CD4-positive, alpha-beta T cell treated with Interferon alpha-2 for 1 hour (primary cell): Measurements from ENCODE around the gene UBE2E1.
"Not testable (repeated sequence)": the region's sequence is repeated elsewhere in the genome, so short reads cannot be mapped to it uniquely, and the experiment has no call there.

Experiments used
- DNase-seq, 2 donors: peaks; one replicate each; pipeline ENCODE4 v3.0.0-alpha.2; 2020 to 2022

Gene UBE2E1

GRCh38 chr3:23822559-23822958 lies 16.8 kb downstream of the UBE2E1 start:
- DNase-seq, result no peak

DNA sequence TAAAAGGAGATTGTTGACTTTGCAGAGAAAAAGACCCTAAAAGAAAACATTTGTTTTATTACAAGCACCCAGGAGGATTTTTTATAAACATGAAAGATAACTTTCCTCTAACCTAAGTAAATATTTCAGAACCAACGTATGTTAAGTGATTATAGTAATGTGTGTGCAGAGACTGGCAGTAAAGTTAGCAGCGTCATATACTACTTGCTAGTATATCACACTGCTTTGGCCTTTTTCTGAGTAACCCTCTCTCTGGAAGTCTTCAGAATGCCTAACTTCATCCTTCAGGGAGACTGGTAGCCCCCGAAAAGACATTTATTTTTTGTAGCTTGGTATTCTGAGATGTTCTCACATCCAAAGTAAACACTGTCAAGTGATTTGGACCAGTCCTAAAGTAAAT lies 17.9 kb downstream of the UBE2E1 start:
- no peak for DNase-seq

DNA sequence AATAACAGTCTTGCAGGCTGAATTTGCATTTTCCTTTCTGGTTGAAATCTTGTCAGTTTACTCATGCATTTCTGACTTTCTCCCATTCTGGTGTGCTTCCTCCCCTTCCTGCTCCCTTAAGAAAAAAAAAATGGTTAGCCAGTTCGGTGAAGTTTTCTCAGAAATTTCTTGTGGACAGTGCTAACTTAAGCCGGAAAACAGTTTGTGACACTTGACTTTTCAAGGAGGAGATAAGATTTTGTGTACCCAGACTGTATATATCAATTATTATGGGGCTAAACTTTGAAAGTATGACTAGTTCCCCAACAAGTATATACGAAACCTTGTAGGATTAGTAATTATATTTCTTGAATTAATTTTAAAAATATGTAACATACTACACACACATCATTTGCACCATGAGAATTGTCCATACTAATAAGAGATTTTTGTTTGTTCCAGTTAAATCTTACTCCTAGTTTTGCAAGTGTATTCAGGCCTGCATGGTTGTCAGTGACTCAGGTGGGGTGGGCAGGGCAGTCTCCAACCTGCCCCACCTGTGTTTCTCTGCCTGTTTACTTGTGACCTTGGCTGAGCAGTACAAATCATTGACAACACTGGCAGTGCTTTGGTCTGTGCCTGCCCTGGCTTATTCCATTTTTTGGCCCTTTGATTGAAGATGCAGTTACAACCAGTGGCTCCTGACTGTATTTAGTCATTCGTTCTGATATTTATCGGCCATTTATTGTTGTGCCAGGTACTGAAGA lies 19.1 kb downstream of the UBE2E1 start:
- no peak for DNase-seq

- no peak for DNase-seq
Observed at GRCh38 chr3:23825802-23826201, 20.0 kb downstream of the UBE2E1 start.

GRCh38 chr3:23826382-23827064 lies 20.8 kb downstream of the UBE2E1 start:
- no peak for DNase-seq

GRCh38 chr3:23829242-23829934 lies 23.6 kb downstream of the UBE2E1 start:
- DNase-seq, result no peak

DNA sequence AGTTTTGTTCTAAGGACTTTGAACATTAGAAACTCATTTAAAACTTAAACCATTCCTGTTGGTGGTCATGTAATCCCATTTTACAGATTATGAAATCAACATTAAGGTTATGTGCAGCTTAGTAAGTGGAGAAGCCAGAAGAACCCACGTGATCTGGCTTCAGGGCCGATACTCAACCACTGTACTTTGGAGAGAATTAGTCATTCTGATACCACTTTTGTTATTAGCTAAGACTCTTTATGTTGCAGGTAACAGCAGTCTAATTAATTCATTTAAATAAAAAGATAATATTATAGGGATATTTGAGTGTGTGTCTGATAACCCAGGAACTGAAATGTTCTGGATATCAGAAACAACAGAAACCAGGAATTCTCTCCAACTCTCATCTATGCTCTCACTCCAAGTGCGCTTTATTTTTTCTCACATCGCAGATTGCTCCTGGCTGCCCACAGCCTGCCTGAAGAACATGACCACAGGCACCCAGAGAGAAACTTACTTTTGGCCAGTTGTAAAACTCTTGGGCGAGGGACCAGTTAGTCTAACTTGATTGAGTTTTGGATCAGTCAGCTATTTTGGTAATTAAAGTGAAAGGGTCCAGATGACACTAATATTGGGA lies 25.2 kb downstream of the UBE2E1 start:
- no peak for DNase-seq

GRCh38 chr3:23831517-23832394 lies 26.0 kb downstream of the UBE2E1 start:
- no peak for DNase-seq

DNA sequence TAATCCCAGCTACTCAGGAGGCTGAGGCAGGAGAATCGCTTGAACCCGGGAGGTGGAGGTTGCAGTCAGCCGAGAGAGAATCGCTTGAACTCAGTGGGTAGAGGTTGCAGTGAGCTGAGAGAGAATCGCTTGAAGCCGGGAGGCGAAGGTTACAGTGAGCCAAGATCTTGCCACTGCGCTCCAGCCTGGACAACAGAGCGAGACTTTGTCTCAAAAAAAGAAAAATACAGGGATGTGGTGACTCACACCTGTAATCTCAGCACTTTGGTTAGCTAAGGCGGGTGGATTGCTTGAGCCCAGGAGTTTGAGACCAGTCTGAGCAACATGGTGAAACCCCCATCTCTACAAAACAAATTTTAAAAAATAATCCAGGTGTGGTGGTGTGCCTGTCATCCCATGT lies 26.8 kb downstream of the UBE2E1 start:
- DNase-seq, result no peak

DNA sequence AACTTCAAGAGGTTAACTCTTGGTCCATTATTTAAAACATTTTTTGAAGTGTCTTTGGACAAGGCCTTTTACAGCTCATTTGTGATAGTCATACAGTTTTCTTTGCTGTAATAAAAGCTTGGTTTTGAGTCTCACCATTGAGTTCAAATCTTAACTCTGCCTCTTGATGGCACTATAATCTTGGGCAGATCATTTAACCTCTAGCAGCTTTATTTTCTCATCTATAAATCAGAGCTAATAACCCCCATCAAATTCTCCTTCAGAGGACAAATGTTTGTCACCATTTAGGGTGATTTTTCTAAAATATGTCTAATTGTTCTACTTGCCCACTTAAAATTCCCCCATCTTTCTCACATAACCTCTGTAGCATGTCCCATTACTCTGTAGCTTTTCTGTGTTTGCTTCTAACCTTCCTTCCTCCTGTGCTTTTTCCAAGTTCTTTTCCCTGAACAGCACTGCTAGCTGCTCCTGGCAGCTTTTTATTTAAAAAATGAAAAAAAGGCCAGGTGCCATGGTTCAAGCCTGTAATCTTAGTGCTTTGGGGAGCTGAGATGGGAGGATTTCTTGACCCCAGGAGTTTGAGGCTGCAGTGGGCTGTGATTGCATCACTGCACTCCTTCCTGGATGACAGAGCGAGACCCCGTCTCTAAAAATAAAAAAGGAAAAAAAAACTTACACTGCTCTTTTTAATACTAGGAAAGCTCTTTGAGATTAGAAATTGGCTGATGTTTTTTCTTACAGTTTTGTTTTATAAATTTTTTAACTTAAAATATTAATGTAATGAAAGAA lies 28.5 kb downstream of the UBE2E1 start:
- DNase-seq, result peak in 1 of 2 donors; percentile 12

GRCh38 chr3:23835087-23835486 lies 29.3 kb downstream of the UBE2E1 start:
- DNase-seq, result no peak

DNA sequence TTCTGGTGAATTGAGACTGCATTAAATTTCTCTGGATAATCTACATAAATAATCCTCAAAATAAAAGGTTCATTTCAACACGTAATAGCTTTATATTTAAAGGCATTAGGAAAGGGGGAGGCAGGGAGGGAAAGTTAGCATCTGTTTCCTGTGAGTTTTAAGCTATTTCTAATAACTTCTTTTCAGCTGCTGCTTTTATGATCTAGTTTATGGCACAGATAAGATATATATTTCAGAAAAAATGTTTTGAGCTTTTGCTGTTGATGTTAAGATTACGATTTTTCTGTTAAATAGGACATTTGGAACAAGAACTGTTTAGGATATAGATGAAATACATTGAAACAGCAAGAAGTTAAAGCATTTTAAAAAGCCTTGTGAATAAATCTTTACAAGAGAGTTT lies 30.0 kb downstream of the UBE2E1 start:
- DNase-seq, result no peak

DNA sequence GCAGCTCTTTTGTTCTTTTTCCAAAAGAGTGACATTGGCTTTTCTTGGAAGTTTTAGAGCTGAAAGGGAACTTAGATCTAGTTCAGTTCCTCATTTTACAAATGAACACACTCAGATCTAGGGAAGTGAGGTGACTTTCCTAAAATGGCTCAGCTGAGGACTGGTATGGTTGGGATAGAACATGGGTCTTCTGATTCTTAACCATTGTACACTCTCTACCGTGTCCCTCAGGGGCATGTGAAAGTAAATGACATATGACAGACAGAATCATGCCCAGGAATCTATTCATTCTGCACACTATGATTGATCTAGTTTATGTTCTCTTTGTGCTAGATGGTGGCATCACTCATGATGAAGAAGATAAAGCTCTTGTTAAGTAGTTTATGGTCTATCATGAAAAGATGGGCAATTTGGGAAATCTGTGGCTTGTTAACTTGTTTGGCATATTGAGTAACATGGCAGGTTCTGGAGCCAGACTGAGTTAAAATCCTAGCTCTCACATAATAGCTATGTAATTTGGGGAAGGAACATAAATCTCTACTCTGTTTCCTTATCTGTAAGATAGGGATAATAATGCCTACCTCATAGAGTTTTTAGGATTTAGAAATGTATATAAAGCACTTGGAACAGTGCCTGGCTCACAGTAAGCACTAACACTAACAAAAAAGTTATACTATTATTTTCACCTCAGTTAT lies 30.9 kb downstream of the UBE2E1 start:
- no peak for DNase-seq

DNA sequence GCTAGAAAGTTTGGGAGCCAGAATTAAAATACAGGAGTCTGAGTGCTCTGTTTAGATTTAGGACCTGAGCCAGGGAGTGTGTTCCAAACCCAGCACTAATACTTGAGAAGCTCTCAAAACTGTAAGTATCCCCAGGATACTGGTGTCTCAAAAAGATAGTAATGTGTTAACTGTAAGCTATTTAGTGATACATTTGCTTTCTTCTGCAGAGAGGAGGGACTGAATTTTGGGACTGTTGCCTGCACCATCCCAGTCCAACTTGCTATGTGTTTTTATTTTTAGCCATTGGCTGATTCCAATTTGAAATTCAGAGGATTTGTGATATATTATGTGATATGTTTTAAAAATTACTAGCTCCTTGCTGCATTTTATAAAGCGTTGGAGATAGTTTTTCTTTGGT lies 31.5 kb downstream of the UBE2E1 start:
- no peak for DNase-seq

DNA sequence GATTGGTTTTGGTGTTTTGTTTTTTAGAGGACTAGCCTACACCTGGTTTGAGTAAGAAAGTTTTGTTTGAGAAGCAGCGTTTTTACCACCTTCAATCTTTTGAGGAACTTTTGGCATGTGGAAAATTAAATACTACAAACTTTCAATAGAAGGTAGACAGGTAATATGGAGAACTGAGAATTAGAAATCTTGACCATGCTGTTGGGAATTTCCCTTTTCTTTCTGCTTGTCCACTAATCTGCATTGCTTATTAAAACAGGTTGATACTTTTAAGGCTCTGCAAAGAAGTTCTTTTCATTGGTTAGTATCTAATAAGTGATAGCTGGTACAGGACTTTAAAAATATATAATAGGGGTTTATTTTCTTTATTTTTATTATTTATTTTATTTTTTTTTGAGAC lies 31.9 kb downstream of the UBE2E1 start:
- no peak for DNase-seq

DNA sequence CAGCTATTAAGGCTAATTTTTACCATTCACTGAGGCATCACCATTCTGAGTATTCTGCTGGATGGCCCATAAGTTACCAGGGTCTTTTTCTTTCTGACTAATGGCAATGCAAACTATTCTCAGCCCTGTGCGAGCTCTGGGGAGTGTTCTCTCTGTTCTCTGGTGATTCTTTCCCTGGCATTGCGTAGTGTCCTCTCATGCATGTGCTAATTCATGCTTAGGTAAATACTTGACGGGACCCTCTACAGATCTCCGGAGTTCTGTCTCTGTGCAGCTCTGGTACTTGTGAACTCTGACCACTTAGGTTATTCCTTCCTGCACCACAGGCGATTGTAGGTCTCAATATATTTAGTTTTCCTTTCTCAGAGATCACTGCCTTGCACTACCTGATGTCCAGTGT lies 34.8 kb downstream of the UBE2E1 start:
- no peak for DNase-seq

DNA sequence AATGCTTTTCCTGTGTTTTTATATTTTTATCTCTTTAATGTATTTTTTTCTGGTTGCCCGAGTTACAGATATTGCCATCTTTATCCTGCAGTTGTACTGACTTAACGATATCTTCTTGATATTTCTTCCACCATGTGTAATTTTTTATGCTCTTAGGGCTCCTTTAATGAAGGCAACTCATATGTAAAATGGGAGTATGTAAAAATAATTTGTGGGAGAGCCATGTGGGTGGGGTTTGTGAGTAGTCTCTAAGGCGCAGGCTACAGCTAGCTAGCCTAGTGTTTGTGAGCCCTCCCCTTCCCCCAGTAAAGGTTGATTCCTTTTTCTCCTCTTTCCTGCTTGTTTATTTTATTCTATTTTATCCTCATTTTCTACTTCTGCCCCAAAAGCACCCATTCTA lies 38.1 kb downstream of the UBE2E1 start:
- no peak for DNase-seq

DNA sequence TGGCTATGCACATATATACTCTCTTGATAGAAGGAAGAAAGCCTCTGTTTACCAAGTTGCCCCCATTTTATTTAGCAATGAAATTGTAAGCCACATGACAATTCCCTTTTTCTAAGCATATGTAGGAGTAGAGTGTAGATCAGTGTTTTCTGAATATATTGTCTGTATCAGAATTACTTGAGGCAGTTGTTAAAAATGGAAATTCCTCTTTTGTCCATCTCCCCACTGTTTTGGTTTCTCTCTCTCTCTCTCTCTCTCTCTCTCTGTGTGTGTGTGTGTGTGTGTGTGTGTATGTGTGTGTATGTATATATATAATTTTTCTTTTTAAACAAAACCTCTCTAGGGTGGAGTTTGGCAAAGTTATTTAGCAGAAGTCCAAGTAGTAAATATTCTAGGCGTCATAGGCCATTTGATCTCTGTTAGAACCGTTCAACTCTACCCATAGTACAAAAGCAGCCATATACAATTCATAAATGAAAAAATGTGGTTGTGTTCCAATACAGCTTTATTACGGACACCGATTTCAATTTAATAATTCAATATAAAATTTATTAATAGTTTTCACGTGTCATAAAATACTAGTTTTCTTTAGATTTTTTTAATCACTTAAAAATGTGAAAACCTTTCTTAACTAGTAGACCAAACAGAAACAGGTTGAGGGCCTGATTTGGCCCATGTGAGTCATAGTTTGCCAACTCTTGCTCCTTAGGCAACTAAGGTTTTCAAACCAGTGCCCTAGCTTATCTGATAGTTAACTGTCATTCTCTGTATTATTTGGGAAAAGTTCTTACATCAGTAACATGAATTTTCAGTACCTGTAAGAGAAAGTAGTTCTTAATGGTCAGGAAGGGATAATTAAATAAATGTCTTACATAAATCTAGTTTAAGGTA lies 39.8 kb downstream of the UBE2E1 start:
- DNase-seq, result no peak

DNA sequence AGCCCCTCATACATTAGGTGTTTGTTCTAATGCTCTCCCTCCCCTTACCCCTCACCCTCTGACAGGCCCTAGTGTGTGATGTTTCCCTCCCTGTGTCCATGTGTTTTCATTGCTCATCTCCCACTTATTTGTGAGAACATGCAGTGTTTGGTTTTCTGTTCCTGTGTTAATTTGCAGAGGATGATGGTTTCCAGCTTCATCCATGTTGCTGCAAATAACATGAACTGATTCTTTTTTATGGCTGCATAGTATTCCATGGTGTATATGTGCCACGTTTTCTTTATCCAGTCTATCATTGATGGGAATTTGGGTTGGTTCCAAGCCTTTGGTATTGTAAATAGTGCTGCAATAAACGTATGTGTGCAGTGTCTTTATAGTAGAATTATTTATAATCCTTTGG lies 43.7 kb downstream of the UBE2E1 start:
- DNase-seq, result not testable (repeated sequence)

DNA sequence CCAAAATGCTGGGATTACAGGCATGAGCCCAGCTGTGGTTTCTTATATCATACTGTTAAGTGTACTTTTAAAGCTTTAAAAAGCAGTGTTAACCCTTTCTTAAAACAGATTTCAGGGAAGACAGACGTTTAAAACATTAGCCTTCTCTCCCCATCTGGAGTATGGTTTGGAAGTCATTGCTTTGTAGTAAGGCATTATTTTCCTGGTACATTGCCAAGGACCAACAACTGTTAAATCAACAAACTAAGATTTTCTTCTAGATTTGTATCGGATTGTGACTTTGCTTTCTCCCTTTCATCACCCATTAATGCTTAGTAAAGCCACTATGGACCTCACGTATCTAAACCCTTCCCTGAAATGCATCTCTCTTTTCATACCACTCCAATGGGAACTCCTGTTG lies 50.5 kb downstream of the UBE2E1 start:
- no peak for DNase-seq
